Right lobe of liver (tissue), 4 donors: ENCODE data around the gene SCAPER.

Experiments
- POLR2A ChIP-seq: fragments of 450-650 bp; IDR thresholded peaks from one replicate; pipeline ENCODE4 v1.6.1; 2017; ENCODE audit warnings: antibody characterized with exemption, mild to moderate bottlenecking
- TF ChIP-seq, protein P1 (sequence below), 4 donors: fragments of 200-600 bp in 3 of 4; fragments of 450-650 bp in 1 of 4; IDR thresholded peaks; one replicate each; pipeline versions ENCODE4 v1.5.1 to v1.8.0; 2016 to 2022; ENCODE audit warnings: antibody characterized with exemption in 4 of 4, mild to moderate bottlenecking in 2 of 4
- donor health status: DM: no; HTN: no; CAD: no.
- donor health status: DM: no; HTN: no; CAD: no.
- donor health status: DM: no; HTN: yes; CAD: no.

DNA sequence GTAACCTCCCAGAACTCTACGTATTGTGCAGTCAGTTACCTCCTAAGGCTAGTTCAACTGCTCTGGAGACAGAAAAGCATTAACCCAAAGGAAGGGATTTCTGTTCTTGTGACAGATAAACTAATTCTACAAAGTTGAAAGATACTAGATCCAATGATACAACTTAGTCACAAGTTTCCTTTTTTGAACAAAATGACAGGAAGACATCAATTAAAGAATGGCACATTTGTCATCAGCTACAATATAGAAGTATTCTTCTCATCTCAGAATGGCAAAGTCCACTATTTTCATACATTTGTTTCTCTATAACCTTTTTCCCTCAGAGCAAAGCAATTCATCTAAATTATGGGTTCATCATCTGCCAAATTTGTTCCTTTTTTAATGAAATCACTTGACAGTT is 524.9 kb downstream of the SCAPER start:
- no peak for TF ChIP-seq POLR2A
- TF ChIP-seq, protein P1, sequence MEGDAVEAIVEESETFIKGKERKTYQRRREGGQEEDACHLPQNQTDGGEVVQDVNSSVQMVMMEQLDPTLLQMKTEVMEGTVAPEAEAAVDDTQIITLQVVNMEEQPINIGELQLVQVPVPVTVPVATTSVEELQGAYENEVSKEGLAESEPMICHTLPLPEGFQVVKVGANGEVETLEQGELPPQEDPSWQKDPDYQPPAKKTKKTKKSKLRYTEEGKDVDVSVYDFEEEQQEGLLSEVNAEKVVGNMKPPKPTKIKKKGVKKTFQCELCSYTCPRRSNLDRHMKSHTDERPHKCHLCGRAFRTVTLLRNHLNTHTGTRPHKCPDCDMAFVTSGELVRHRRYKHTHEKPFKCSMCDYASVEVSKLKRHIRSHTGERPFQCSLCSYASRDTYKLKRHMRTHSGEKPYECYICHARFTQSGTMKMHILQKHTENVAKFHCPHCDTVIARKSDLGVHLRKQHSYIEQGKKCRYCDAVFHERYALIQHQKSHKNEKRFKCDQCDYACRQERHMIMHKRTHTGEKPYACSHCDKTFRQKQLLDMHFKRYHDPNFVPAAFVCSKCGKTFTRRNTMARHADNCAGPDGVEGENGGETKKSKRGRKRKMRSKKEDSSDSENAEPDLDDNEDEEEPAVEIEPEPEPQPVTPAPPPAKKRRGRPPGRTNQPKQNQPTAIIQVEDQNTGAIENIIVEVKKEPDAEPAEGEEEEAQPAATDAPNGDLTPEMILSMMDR (IDR thresholded peaks at IDR 0.05) = no peak
